AG10803 (cell line): ENCODE measurements around the gene SNAP25.
A peak's percentile ranks its signal among the peaks of the same experiment; 100 is the strongest.

Experiments
- DNase-seq: peaks from one replicate; pipeline ENCODE4 v3.0.0; 2010; ENCODE audit warnings: low read depth
- H3K4me3 ChIP-seq: 2 replicates; pipeline ENCODE4 v1.5.1; 2011; ENCODE audit warnings: mild to moderate bottlenecking, low read length, control low read depth
- CTCF ChIP-seq: conservative IDR thresholded peaks from 2 replicates; pipeline ENCODE4 v1.5.1; 2011; ENCODE audit warnings: mild to moderate bottlenecking, low read length, control low read depth, inconsistent platforms

SNAP25 gene

GRCh38 chr20:10276878-10277580 is 58.4 kb downstream of the SNAP25 start:
- no peak overlapping the region for H3K4me3 ChIP-seq
- DNase-seq, result no peak
- no peak for TF ChIP-seq CTCF

GRCh38 chr20:10277616-10278015 is 59.0 kb downstream of the SNAP25 start:
- no peak for TF ChIP-seq CTCF
- no peak overlapping the region for H3K4me3 ChIP-seq
- no peak for DNase-seq

DNA sequence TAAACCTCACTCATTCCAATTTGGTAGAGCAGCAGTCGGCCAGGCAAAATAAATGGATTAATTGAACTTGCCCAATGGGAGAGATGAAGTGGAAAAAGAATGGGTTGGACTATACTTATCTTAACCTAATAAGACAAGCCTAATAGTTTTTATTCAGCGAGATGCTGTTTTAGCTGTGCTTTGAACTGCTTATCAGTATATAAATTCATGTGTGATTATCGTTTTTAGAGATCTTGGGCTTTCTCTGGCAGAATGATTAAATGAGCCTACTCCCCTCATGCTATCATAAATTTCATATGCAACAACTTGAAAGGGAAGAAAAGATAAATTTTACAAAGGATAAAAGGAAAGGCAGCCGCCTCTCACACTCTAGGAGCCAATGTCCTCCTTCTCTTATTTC is 59.8 kb downstream of the SNAP25 start:
- no peak for TF ChIP-seq CTCF
- no peak overlapping the region for H3K4me3 ChIP-seq
- DNase-seq, result no peak

DNA sequence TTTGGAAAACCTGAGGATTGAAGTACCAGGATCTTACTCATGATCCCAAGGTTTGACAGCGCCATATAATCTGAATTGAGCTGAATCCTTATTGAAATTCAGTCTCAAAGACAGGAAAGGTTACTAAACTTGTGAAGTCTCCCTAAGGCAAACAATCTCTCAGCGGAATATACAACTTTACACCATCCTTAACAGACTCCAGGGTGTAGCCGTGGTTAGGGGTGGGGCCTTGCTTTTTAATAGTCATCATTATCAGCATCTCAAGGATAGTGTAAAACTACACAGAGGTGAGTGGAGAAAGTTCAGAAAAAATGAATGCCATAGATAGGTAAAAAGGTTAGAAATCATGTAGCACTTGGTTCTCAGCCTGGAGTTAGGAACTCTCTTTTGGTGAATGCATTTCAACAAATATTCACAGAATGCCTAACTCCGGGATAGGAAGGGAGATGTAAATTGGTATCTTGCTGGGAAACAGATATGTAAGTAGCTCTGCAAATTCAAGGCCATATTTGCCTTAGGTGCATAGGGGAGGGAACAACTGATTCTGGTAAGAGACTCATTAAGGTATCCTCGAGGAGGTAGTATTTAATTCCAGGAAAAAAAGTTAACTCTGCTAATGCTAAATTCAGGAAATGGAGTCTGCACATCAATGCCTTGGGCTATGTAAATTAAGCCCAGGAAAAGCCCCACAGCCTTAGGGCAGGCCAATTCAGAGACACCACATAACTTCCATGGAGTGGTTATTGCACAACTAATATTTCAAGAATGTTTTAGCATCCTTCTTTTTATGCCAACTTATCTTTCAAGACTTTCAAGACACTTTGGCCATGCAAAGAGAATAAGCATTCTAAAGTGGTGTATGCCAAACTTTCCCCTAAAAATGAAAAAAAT is 61.6 kb downstream of the SNAP25 start:
- H3K4me3 ChIP-seq, result no peak overlapping the region
- no peak for TF ChIP-seq CTCF
- DNase-seq, result peak; percentile 60

DNA sequence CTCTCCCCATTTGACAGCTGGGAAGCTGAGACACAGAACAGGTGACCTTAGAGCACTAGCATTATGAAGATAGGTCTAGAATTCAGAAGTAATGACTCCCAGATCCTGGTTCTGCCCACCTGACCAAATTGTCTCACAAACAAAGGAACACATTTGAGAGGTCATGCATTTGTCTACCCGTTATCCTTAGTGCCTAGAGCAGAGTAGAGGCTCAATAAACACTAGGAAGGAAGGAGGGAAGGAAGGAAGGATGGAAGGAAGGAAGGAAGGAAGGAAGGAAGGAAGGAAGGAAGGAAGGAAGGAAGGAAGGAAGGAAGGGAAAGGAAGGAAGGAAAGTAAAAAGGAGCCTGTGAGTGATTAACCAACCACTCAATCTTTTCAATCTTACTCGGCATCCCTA is 63.3 kb downstream of the SNAP25 start:
- no peak for TF ChIP-seq CTCF
- no peak for DNase-seq
- no peak overlapping the region for H3K4me3 ChIP-seq

DNA sequence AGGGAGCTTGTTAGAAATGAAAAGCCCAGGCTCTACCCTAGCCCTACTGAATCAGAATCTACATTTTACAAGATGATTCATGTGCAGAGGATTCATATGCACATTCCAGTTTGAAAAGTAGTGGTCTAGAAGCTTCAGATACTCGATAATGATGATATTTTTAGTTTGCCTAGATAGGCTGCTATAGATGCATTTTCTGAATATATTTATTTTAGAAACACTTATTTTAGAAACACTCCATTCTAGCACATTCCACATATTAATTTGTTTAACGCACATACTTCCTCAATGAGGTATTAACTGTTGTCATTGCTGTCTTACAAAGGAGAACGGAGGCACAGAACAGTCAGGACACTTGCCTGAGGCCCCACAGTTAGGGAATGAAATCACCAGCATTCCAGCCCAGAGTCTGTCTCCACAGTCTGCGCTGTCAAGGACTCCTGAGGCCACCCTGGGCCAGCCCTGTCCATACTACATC is 64.4 kb downstream of the SNAP25 start:
- no peak overlapping the region for H3K4me3 ChIP-seq
- peak; percentile 66 for DNase-seq
- no peak for TF ChIP-seq CTCF
